ENCODE data around the gene CHPT1.

- TF ChIP-seq GABPA (IDR thresholded peaks at IDR 0.05; ENCODE audit: low read depth), result no peak
- TF ChIP-seq, protein P1, sequence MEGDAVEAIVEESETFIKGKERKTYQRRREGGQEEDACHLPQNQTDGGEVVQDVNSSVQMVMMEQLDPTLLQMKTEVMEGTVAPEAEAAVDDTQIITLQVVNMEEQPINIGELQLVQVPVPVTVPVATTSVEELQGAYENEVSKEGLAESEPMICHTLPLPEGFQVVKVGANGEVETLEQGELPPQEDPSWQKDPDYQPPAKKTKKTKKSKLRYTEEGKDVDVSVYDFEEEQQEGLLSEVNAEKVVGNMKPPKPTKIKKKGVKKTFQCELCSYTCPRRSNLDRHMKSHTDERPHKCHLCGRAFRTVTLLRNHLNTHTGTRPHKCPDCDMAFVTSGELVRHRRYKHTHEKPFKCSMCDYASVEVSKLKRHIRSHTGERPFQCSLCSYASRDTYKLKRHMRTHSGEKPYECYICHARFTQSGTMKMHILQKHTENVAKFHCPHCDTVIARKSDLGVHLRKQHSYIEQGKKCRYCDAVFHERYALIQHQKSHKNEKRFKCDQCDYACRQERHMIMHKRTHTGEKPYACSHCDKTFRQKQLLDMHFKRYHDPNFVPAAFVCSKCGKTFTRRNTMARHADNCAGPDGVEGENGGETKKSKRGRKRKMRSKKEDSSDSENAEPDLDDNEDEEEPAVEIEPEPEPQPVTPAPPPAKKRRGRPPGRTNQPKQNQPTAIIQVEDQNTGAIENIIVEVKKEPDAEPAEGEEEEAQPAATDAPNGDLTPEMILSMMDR (IDR thresholded peaks at IDR 0.05; ENCODE audit: insufficient read depth, low read length), result no peak
- no peak for TF ChIP-seq POLR2AphosphoS5 (IDR thresholded peaks at IDR 0.05; ENCODE audit: low read depth)
- TF ChIP-seq, protein P2, sequence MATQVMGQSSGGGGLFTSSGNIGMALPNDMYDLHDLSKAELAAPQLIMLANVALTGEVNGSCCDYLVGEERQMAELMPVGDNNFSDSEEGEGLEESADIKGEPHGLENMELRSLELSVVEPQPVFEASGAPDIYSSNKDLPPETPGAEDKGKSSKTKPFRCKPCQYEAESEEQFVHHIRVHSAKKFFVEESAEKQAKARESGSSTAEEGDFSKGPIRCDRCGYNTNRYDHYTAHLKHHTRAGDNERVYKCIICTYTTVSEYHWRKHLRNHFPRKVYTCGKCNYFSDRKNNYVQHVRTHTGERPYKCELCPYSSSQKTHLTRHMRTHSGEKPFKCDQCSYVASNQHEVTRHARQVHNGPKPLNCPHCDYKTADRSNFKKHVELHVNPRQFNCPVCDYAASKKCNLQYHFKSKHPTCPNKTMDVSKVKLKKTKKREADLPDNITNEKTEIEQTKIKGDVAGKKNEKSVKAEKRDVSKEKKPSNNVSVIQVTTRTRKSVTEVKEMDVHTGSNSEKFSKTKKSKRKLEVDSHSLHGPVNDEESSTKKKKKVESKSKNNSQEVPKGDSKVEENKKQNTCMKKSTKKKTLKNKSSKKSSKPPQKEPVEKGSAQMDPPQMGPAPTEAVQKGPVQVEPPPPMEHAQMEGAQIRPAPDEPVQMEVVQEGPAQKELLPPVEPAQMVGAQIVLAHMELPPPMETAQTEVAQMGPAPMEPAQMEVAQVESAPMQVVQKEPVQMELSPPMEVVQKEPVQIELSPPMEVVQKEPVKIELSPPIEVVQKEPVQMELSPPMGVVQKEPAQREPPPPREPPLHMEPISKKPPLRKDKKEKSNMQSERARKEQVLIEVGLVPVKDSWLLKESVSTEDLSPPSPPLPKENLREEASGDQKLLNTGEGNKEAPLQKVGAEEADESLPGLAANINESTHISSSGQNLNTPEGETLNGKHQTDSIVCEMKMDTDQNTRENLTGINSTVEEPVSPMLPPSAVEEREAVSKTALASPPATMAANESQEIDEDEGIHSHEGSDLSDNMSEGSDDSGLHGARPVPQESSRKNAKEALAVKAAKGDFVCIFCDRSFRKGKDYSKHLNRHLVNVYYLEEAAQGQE (IDR thresholded peaks at IDR 0.05; ENCODE audit: insufficient replicate concordance, low read depth), result no peak
Measured at GRCh38 chr12:101746196-101746595, 48.8 kb downstream of the CHPT1 start.
